D721Med (cell line): Measurements from ENCODE around the gene C21orf58.

Source experiments
- DNase-seq: peaks from one replicate; pipeline ENCODE4 v3.0.0; 2011; ENCODE audit warnings: low spot score; ENCODE audit not compliant: insufficient read length
- FAIRE-seq: peaks from 2 replicates; lab custom pipeline; 2011; peaks lifted over from hg19 to GRCh38; lab: Jason Lieb, UNC
- CTCF ChIP-seq: IDR thresholded peaks from 2 replicates; pipeline ENCODE4 v1.5.1; 2012; ENCODE audit warnings: mild to moderate bottlenecking, control low read depth; ENCODE audit not compliant: insufficient read depth; ENCODE audit errors: missing control alignments

Gene C21orf58

GRCh38 chr21:46352164-46352515 is 28.5 kb upstream of the C21orf58 start:
- FAIRE-seq (no peak), DNase-seq (no peak)
- no peak for TF ChIP-seq CTCF

GRCh38 chr21:46351476-46352163 is 27.9 kb upstream of the C21orf58 start:
- FAIRE-seq, result no peak
- TF ChIP-seq CTCF, result no peak

GRCh38 chr21:46350981-46351380 is 27.3 kb upstream of the C21orf58 start:
- DNase-seq, result no peak
- no peak for FAIRE-seq
- TF ChIP-seq CTCF, result no peak

More at GRCh38 chr21:46351476-46352163, 27.9 kb upstream of the C21orf58 start:
- no peak for DNase-seq

- no peak for TF ChIP-seq CTCF
- DNase-seq (no peak), FAIRE-seq (no peak)
Observed at GRCh38 chr21:46350571-46350970, 26.9 kb upstream of the C21orf58 start.

GRCh38 chr21:46349134-46349760 is 25.6 kb upstream of the C21orf58 start:
- FAIRE-seq (no peak), DNase-seq (no peak)
- no peak for TF ChIP-seq CTCF

GRCh38 chr21:46347791-46348381 is 24.2 kb upstream of the C21orf58 start:
- FAIRE-seq, result no peak
- DNase-seq, result no peak
- TF ChIP-seq CTCF, result no peak

- no peak for FAIRE-seq
- no peak for TF ChIP-seq CTCF
Observed at GRCh38 chr21:46347203-46347550, 23.5 kb upstream of the C21orf58 start.

More at GRCh38 chr21:46347203-46347550, 23.5 kb upstream of the C21orf58 start:
- no peak for DNase-seq
